Measurements from ENCODE around the gene RBFOX2.

RBFOX2 gene

GRCh38 chr22:35921777-35922176 is 106.8 kb downstream of the RBFOX2 start:
- DNase-seq (ENCODE audit: low read depth) = peak; percentile 90
- no peak overlapping the region for H3K4me3 ChIP-seq (ENCODE audit: low read length)
- peak; percentile 77 for TF ChIP-seq CTCF (conservative IDR thresholded peaks at IDR 0.05; ENCODE audit: low read length)

- peak; percentile 33 for DNase-seq (ENCODE audit: low read depth)
- no peak overlapping the region for H3K4me3 ChIP-seq (ENCODE audit: low read length)
- TF ChIP-seq CTCF (conservative IDR thresholded peaks at IDR 0.05; ENCODE audit: low read length) = no peak
Measured at GRCh38 chr22:35921044-35921443, 107.6 kb downstream of the RBFOX2 start.

- TF ChIP-seq CTCF (conservative IDR thresholded peaks at IDR 0.05; ENCODE audit: low read length) = no peak
- DNase-seq (ENCODE audit: low read depth) = no peak
- no peak overlapping the region for H3K4me3 ChIP-seq (ENCODE audit: low read length)
Measured at GRCh38 chr22:35919002-35919542, 109.6 kb downstream of the RBFOX2 start.

- TF ChIP-seq CTCF (conservative IDR thresholded peaks at IDR 0.05; ENCODE audit: low read length) = no peak
- H3K4me3 ChIP-seq (ENCODE audit: low read length) = no peak overlapping the region
- peak; percentile 41 for DNase-seq (ENCODE audit: low read depth)
Measured at GRCh38 chr22:35918456-35918855, 110.2 kb downstream of the RBFOX2 start.

GRCh38 chr22:35917651-35918050 is 111.0 kb downstream of the RBFOX2 start:
- no peak for TF ChIP-seq CTCF (conservative IDR thresholded peaks at IDR 0.05; ENCODE audit: low read length)
- H3K4me3 ChIP-seq (ENCODE audit: low read length) = no peak overlapping the region
- no peak for DNase-seq (ENCODE audit: low read depth)

GRCh38 chr22:35915477-35916013 is 113.1 kb downstream of the RBFOX2 start:
- DNase-seq (ENCODE audit: low read depth) = peak; percentile 21

More at GRCh38 chr22:35915477-35916013, 113.1 kb downstream of the RBFOX2 start:
- H3K4me3 ChIP-seq (ENCODE audit: low read length) = peak overlapping the region; percentile 52
- TF ChIP-seq CTCF (conservative IDR thresholded peaks at IDR 0.05; ENCODE audit: low read length) = no peak
